HG02884 (cell line): Measurements from ENCODE around the gene DNAJC15.
"Not testable (repeated sequence)": the region's sequence is repeated elsewhere in the genome, so short reads cannot be mapped to it uniquely, and the experiment has no call there.

ENCODE experiments used
- ATAC-seq: cut with Tn5 transposase; IDR thresholded peaks from one replicate; pipeline ENCODE4 v1.9.1; 2021; ENCODE audit warnings: mild to moderate bottlenecking, moderate library complexity; ENCODE audit not compliant: unreplicated experiment

DNAJC15 gene

GRCh38 chr13:43023289-43023963 lies at the start of gene DNAJC15:
TSS of gene DNAJC15 (plus strand) at chr13:43023586. CDS start at chr13:43023627, 41 bp downstream.
- ATAC-seq: peak; percentile 82

GRCh38 chr13:42976066-42976465 lies 47.3 kb upstream of the DNAJC15 start:
- ATAC-seq: no peak

- peak; percentile 65 for ATAC-seq
Measured at GRCh38 chr13:42977219-42977659, 46.1 kb upstream of the DNAJC15 start.

GRCh38 chr13:42981317-42981716 lies 42.1 kb upstream of the DNAJC15 start:
- no peak for ATAC-seq

GRCh38 chr13:42981853-42982252 lies 41.5 kb upstream of the DNAJC15 start:
- ATAC-seq: no peak

GRCh38 chr13:42984026-42984425 lies 39.4 kb upstream of the DNAJC15 start:
- no peak for ATAC-seq

GRCh38 chr13:42984691-42985090 lies 38.7 kb upstream of the DNAJC15 start:
- no peak for ATAC-seq

- ATAC-seq: no peak
Measured at GRCh38 chr13:42985312-42986175, 37.8 kb upstream of the DNAJC15 start.

- no peak for ATAC-seq
Measured at GRCh38 chr13:42986176-42986574, 37.2 kb upstream of the DNAJC15 start.

- ATAC-seq: no peak
Measured at GRCh38 chr13:42990291-42991232, 32.8 kb upstream of the DNAJC15 start.

GRCh38 chr13:42991233-42991897 lies 32.0 kb upstream of the DNAJC15 start:
- not testable (repeated sequence) for ATAC-seq

GRCh38 chr13:42991898-42992763 lies 31.3 kb upstream of the DNAJC15 start, which contains the start of gene EPSTI1:
TSS of gene EPSTI1 (minus strand) at chr13:42992241. CDS start at chr13:42992165, 76 bp downstream.
- peak; percentile 76 for ATAC-seq

GRCh38 chr13:42992764-42993122 lies 30.6 kb upstream of the DNAJC15 start:
- no peak for ATAC-seq

GRCh38 chr13:42994878-42995277 lies 28.5 kb upstream of the DNAJC15 start:
- no peak for ATAC-seq

GRCh38 chr13:42996584-42996983 lies 26.8 kb upstream of the DNAJC15 start:
- ATAC-seq: no peak

GRCh38 chr13:42997381-42997780 lies 26.0 kb upstream of the DNAJC15 start:
- peak; percentile 45 for ATAC-seq

- no peak for ATAC-seq
Measured at GRCh38 chr13:42999491-42999890, 23.9 kb upstream of the DNAJC15 start.

GRCh38 chr13:43000676-43001075 lies 22.7 kb upstream of the DNAJC15 start:
- ATAC-seq: no peak

GRCh38 chr13:43002021-43002420 lies 21.4 kb upstream of the DNAJC15 start:
- no peak for ATAC-seq
